H1 (cell line): ENCODE results near the gene MARK4. TPM values are rescaled to one million over a fixed set of nuclear protein-coding genes. Genes with fewer than 3 reads are reported as not detected.

ENCODE experiments used
- CTCF ChIA-PET: fragments of 300-600 bp; sonication (Branson Sonifier 250); formaldehyde crosslinking; loops from one replicate; lab custom pipeline; 2021; ENCODE audit not compliant: partially characterized antibody; lab: Charles Lee
- POLR2A ChIA-PET: fragments of 300-600 bp; sonication (Branson Sonifier 250); formaldehyde crosslinking; loops from one replicate; lab custom pipeline; 2021; ENCODE audit warnings: inconsistent platforms; ENCODE audit not compliant: partially characterized antibody; lab: Charles Lee
- DNase-seq, 2 experiments: peaks; one replicate each; pipeline versions ENCODE4 v3.0.0 to v3.0.0-alpha.2; 2010 to 2022; ENCODE audit warnings: low spot score in 2 of 2, low read depth in 1 of 2, mixed read lengths in 1 of 2
- FAIRE-seq: peaks from 2 replicates; lab custom pipeline; 2011; peaks lifted over from hg19 to GRCh38; lab: Jason Lieb, UNC
- H2AFZ ChIP-seq: 2 replicates; pipeline ENCODE4 v1.8.1; 2012; ENCODE audit warnings: low read length, inconsistent platforms
- H2AK5ac ChIP-seq: 2 replicates; pipeline ENCODE4 v1.6.1; 2013; ENCODE audit warnings: low read depth, low read length
- H2BK120ac ChIP-seq: replicated peaks from 2 replicates; pipeline ENCODE3; 2013; ENCODE audit warnings: low read depth, low read length, inconsistent platforms
- H2BK12ac ChIP-seq: 2 replicates; pipeline ENCODE4 v1.6.1; 2013; ENCODE audit warnings: low read depth, low read length
- H2BK15ac ChIP-seq: 2 replicates; pipeline ENCODE4 v1.6.1; 2013; ENCODE audit warnings: low read length
- H2BK20ac ChIP-seq: 2 replicates; pipeline ENCODE4 v1.6.1; 2013; ENCODE audit warnings: low read length
- H2BK5ac ChIP-seq: 2 replicates; pipeline ENCODE4 v1.6.1; 2013; ENCODE audit warnings: low read depth, low read length
- H3K14ac ChIP-seq: 2 replicates; pipeline ENCODE4 v1.6.1; 2013; ENCODE audit warnings: inconsistent platforms; ENCODE audit not compliant: insufficient read length
- H3K18ac ChIP-seq: 2 replicates; pipeline ENCODE4 v1.6.1; 2013; ENCODE audit warnings: low read length; ENCODE audit errors: extremely low read depth
- H3K23ac ChIP-seq: 2 replicates; pipeline ENCODE4 v1.6.1; 2013; ENCODE audit warnings: inconsistent platforms; ENCODE audit not compliant: insufficient read length
- H3K23me2 ChIP-seq: 2 replicates; pipeline ENCODE4 v1.6.1; 2013; ENCODE audit warnings: low read depth, low read length
- H3K27ac ChIP-seq: 2 replicates; pipeline ENCODE4 v1.6.1; 2011; ENCODE audit warnings: low read depth, low read length, inconsistent platforms
- H3K27me3 ChIP-seq, 4 experiments: replicated peaks in 1 of 4; 1 replicate in 1 of 4; 2 replicates in 3 of 4; pipeline versions ENCODE4 v1.6.1 to v1.8.1; 2011 to 2013; ENCODE audit warnings: low read length in 3 of 4, mild to moderate bottlenecking in 3 of 4, inconsistent platforms in 2 of 4, mixed read lengths in 2 of 4, moderate library complexity in 1 of 4; ENCODE audit not compliant: control insufficient read depth in 3 of 4, insufficient read depth in 3 of 4; ENCODE audit errors: extremely low read depth in 1 of 4
- H3K36me3 ChIP-seq, 4 experiments: 2 replicates each; pipeline versions ENCODE4 v1.6.1 to v1.8.1; 2011 to 2013; ENCODE audit warnings: mild to moderate bottlenecking in 4 of 4, low read length in 3 of 4, moderate library complexity in 2 of 4, control low read depth in 1 of 4, inconsistent platforms in 1 of 4; ENCODE audit not compliant: insufficient read depth in 4 of 4, control insufficient read depth in 2 of 4
- H3K4ac ChIP-seq: replicated peaks from 2 replicates; pipeline ENCODE3; 2013; ENCODE audit warnings: low read length, low read depth, mixed read lengths, inconsistent platforms; ENCODE audit not compliant: insufficient read length
- H3K4me1 ChIP-seq, 4 experiments: replicated peaks in 1 of 4; 1 replicate in 1 of 4; 2 replicates in 3 of 4; pipeline versions ENCODE4 v1.6.1 to v1.8.1; 2011 to 2013; ENCODE audit warnings: low read length in 3 of 4, inconsistent platforms in 2 of 4, mixed read lengths in 1 of 4; ENCODE audit not compliant: insufficient read depth in 4 of 4, control insufficient read depth in 3 of 4
- H3K4me2 ChIP-seq, 2 experiments: 2 replicates each; pipeline versions ENCODE4 v1.6.1 to v1.8.1; 2011 to 2013; ENCODE audit warnings: low read depth in 2 of 2, low read length in 2 of 2, control low read depth in 1 of 2, inconsistent platforms in 1 of 2, mild to moderate bottlenecking in 1 of 2; ENCODE audit not compliant: insufficient read depth in 1 of 2
- H3K4me3 ChIP-seq, 4 experiments: fragments of 200-600, 300-600 bp in 1 of 4; sonication (generic), shearing (Covaris generic), sonication (Bioruptor Twin) in 1 of 4; 2 replicates each; pipeline versions ENCODE4 v1.5.1 to v1.8.1; 2011 to 2016; ENCODE audit warnings: low read length in 4 of 4, low read depth in 3 of 4, control low read depth in 2 of 4, inconsistent platforms in 2 of 4, mild to moderate bottlenecking in 2 of 4, mixed read lengths in 1 of 4, moderate library complexity in 1 of 4; ENCODE audit not compliant: insufficient read depth in 2 of 4; ENCODE audit errors: extremely low read depth in 1 of 4
- H3K56ac ChIP-seq: replicated peaks from 2 replicates; pipeline ENCODE3; 2013; ENCODE audit warnings: low read depth, mild to moderate bottlenecking, mixed read lengths, low read length, inconsistent platforms; ENCODE audit not compliant: insufficient read length
- H3K79me1 ChIP-seq: 2 replicates; pipeline ENCODE4 v1.6.1; 2013; ENCODE audit warnings: low read depth, low read length, control low read depth
- H3K79me2 ChIP-seq, 2 experiments: 2 replicates each; pipeline versions ENCODE4 v1.6.1 to v1.8.1; 2012 to 2013; ENCODE audit warnings: low read length in 2 of 2, mild to moderate bottlenecking in 2 of 2, inconsistent platforms in 1 of 2; ENCODE audit not compliant: insufficient read depth in 2 of 2, control insufficient read depth in 1 of 2
- H3K9ac ChIP-seq, 4 experiments: replicated peaks in 1 of 4; 1 replicate in 1 of 4; 2 replicates in 3 of 4; pipeline versions ENCODE4 v1.6.1 to v1.8.1; 2011 to 2013; ENCODE audit warnings: low read depth in 3 of 4, low read length in 3 of 4, control low read depth in 2 of 4, mild to moderate bottlenecking in 2 of 4, moderate library complexity in 2 of 4, inconsistent platforms in 1 of 4; ENCODE audit errors: extremely low read depth in 1 of 4
- H3K9me3 ChIP-seq, 2 experiments: 2 replicates each; pipeline versions ENCODE4 v1.6.1 to v1.8.1; 2012 to 2013; ENCODE audit warnings: mild to moderate bottlenecking in 2 of 2, moderate library complexity in 2 of 2, control low read depth in 1 of 2, inconsistent platforms in 1 of 2, low read depth in 1 of 2, low read length in 1 of 2, mixed read lengths in 1 of 2; ENCODE audit not compliant: insufficient read depth in 2 of 2
- H4K20me1 ChIP-seq, 2 experiments: replicated peaks in 1 of 2; 2 replicates each; pipeline versions ENCODE3 to v1.8.1; 2011 to 2013; ENCODE audit warnings: inconsistent platforms in 2 of 2, low read length in 2 of 2, mild to moderate bottlenecking in 1 of 2; ENCODE audit not compliant: insufficient read depth in 2 of 2, control insufficient read depth in 1 of 2
- H4K5ac ChIP-seq: 2 replicates; pipeline ENCODE4 v1.6.1; 2013; ENCODE audit warnings: low read length, low read depth, mixed read lengths, inconsistent platforms; ENCODE audit not compliant: insufficient read length
- H4K8ac ChIP-seq: 2 replicates; pipeline ENCODE4 v1.8.0; 2013; ENCODE audit warnings: mild to moderate bottlenecking, moderate library complexity, low read length, inconsistent platforms; ENCODE audit not compliant: insufficient read depth; ENCODE audit errors: extremely low read depth
- H4K91ac ChIP-seq: replicated peaks from 2 replicates; pipeline ENCODE3; 2013; ENCODE audit warnings: low read length, mixed read lengths, inconsistent platforms; ENCODE audit not compliant: insufficient read length
- NRF1 ChIP-seq: IDR thresholded peaks from 2 replicates; pipeline ENCODE4 v1.6.1; 2011; ENCODE audit warnings: mild to moderate bottlenecking, low read depth, low read length, improper control_type of control experiment
- RXRA ChIP-seq: IDR thresholded peaks from 2 replicates; pipeline ENCODE4 v1.6.1; 2011; ENCODE audit warnings: low read depth, mild to moderate bottlenecking, low read length, moderate library complexity; ENCODE audit not compliant: insufficient read depth
- WGBS, 2 experiments: shearing (Covaris generic) in 1 of 2; methylation state at CpG; one replicate each; pipeline versions ENCODE4 v1.1.6 to v1.1.7; 2013 to 2015; ENCODE audit warnings: low lambda C conversion rate in 2 of 2, mixed read lengths in 2 of 2, inconsistent platforms in 1 of 2, low coverage in 1 of 2, missing lambda C conversion rate in 1 of 2; ENCODE audit not compliant: insufficient replicate concordance in 2 of 2, insufficient coverage in 1 of 2, insufficient read length in 1 of 2; ENCODE audit errors: extremely low coverage in 1 of 2, missing lambda C conversion rate in 1 of 2; 5-methylcytosine and 5-hydroxymethylcytosine counted together
- polyA plus RNA-seq, 7 experiments: library from polyadenylated mRNA; depleted of rRNA in 3 of 7; stranded (reverse) in 5 of 7; unstranded in 2 of 7; fragments of >200 nt in 5 of 7; fragments of 200-250 nt in 2 of 7; gene quantifications; 1 replicate in 5 of 7; 2 replicates in 1 of 7; 4 replicates in 1 of 7; pipeline versions ENCODE4 v1.2.1 to v1.2.3, GENCODE V29; 2011 to 2013; ENCODE audit warnings: missing spikeins in 2 of 7, mixed read lengths in 2 of 7
- total RNA-seq: library from RNA; stranded (reverse); fragmentation: NEBNext Ultra II Directional; extraction: Animal tissue kit (Norgen Biotek cat#: 25700); gene quantifications from 2 replicates; pipeline ENCODE4 v1.2.1, GENCODE V29; 2021
- TF ChIP-seq, protein P1 (sequence below): IDR thresholded peaks from 2 replicates; pipeline ENCODE4 v1.6.1; 2012; ENCODE audit warnings: low read length, inconsistent platforms

MARK4 gene
- total and polyA plus RNA-seq, 2 of the 8 experiments (the other 6 are each of a cell fraction or from before 2014, with no cell fraction given) = 12.3 to 49.8 TPM

DNA sequence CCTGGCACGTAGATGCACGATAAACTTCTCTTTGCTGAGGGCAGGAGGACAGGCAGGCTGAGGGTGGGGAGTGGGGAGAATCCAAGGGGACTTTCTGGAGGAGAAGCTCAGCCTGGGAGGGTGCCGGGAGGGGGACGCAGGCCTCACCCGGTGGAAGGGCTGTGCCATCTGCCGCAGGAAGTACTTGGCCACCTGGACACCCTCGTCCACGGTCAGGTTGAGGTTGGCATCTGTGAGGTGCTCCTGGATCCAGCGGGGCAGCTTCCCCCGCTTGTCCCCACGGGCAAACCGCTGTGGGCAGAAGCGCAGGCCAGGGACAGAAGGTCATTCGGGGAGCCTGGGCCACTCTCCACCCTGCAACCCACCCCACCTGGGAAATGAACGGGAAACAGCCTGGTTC lies 101.0 kb downstream of the MARK4 start:
- H3K36me3 ChIP-seq = peaks cover 18 to 68% (median 47%) of the 10 kb centered on the region in 4 experiments
- no peak for DNase-seq
- H3K14ac ChIP-seq = no peak overlapping the region
- peaks cover 0 to 9% (median 5%) of the 10 kb centered on the region in 4 experiments; a peak in 2 of 7 replicates for H3K4me1 ChIP-seq
- FAIRE-seq = no peak
- 91% methylated on average over 13 of the region's 15 CpGs; no CpG with 5 or more reads in 1 of the 2 experiments for WGBS, 2 experiments
- H3K4me3 ChIP-seq = no peak overlapping the region
- no peaks in the 10 kb centered on the region for H3K27me3 ChIP-seq
- H4K8ac ChIP-seq = peak overlapping the region; percentile 22; the same call in 1 of the 2 replicates
- no peak overlapping the region for H2BK12ac ChIP-seq
- no peak overlapping the region for H3K4me2 ChIP-seq
- no peak overlapping the region for H3K56ac ChIP-seq
- H3K23me2 ChIP-seq = no peaks in the 10 kb centered on the region
- H3K9ac ChIP-seq = no peak overlapping the region
- no peak overlapping the region for H4K5ac ChIP-seq
- no peak overlapping the region for H2BK5ac ChIP-seq
- H3K27ac ChIP-seq = no peak overlapping the region
- H2AFZ ChIP-seq = no peak overlapping the region
- peaks cover 2% of the 10 kb centered on the region; the same call in 1 of the 2 replicates for H3K79me1 ChIP-seq
- H2BK15ac ChIP-seq = no peak overlapping the region
- ChIA-PET CTCF (interaction anchor here (1.0 to 1.9 kb wide), 2 partner anchors 87 to 152 kb away, joined by 3 to 4 read pairs; no protein-coding TSS in a partner anchor), POLR2A (interaction anchor here (1.1 to 5.9 kb wide), 5 partner anchors 8 to 64 kb away, joined by 3 to 36 read pairs (median 6); partner anchors contain the start of gene ERCC2)
- no peaks in the 10 kb centered on the region for H3K9me3 ChIP-seq
- no peak overlapping the region for H3K23ac ChIP-seq
- H3K18ac ChIP-seq = no peak overlapping the region
- no peak overlapping the region for H2BK20ac ChIP-seq
- no peak overlapping the region for H3K4ac ChIP-seq
- no peak overlapping the region for H2AK5ac ChIP-seq
- H4K20me1 ChIP-seq = peaks cover 1 to 33% of the 10 kb centered on the region in 2 experiments
- no peak overlapping the region for H2BK120ac ChIP-seq
- no peaks in the 10 kb centered on the region for H3K79me2 ChIP-seq
- H4K91ac ChIP-seq = no peak overlapping the region
- TF ChIP-seq RXRA (no peak), NRF1 (no peak)
- TF ChIP-seq, protein P1, sequence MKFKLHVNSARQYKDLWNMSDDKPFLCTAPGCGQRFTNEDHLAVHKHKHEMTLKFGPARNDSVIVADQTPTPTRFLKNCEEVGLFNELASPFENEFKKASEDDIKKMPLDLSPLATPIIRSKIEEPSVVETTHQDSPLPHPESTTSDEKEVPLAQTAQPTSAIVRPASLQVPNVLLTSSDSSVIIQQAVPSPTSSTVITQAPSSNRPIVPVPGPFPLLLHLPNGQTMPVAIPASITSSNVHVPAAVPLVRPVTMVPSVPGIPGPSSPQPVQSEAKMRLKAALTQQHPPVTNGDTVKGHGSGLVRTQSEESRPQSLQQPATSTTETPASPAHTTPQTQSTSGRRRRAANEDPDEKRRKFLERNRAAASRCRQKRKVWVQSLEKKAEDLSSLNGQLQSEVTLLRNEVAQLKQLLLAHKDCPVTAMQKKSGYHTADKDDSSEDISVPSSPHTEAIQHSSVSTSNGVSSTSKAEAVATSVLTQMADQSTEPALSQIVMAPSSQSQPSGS = no peak
